Activated CD4-positive, alpha-beta T cell treated with anti-CD3 and anti-CD28 coated beads, Interleukin-2, amount 10 ng/mL, durations not matched to agents 24 days and 14 days (primary cell): Measurements from ENCODE around the gene CDC42BPA. TPM values are rescaled to one million over a fixed set of nuclear protein-coding genes. Genes with fewer than 3 reads are reported as not detected.
"Not testable (repeated sequence)": the region's sequence is repeated elsewhere in the genome, so short reads cannot be mapped to it uniquely, and the experiment has no call there.

Experiments used
- DNase-seq: peaks from one replicate; pipeline ENCODE4 v3.0.0; 2022
- H3K27ac Mint-ChIP-seq: one replicate; pipeline ENCODE4 v1.8.0; 2022; ENCODE audit warnings: mild to moderate bottlenecking, mixed read lengths
- H3K27me3 Mint-ChIP-seq: one replicate; pipeline ENCODE4 v1.8.0; 2022; ENCODE audit warnings: mixed read lengths
- H3K36me3 Mint-ChIP-seq: one replicate; pipeline ENCODE4 v1.8.0; 2022; ENCODE audit warnings: low read depth, mild to moderate bottlenecking, mixed read lengths
- H3K4me1 Mint-ChIP-seq: one replicate; pipeline ENCODE4 v1.8.0; 2021; ENCODE audit warnings: mixed read lengths
- H3K4me3 Mint-ChIP-seq: one replicate; pipeline ENCODE4 v1.8.0; 2022; ENCODE audit warnings: mild to moderate bottlenecking, moderate library complexity, mixed read lengths
- H3K9me3 Mint-ChIP-seq: one replicate; pipeline ENCODE4 v1.8.0; 2021; ENCODE audit warnings: mixed read lengths
- intact Hi-C: fragments of 100-400 bp; cut with micrococcal nuclease; formaldehyde crosslinking; loops from one replicate; pipeline ENCODE4 v1.15.1; 2023
- total RNA-seq: library from RNA; stranded (reverse); gene quantifications from 2 replicates; pipeline ENCODE4 v1.2.3, GENCODE V29; 2022

The CDC42BPA gene
- total RNA-seq, 1 donor from 2014 or later, result 1.2 TPM

- no peak overlapping the region for H3K4me3 Mint-ChIP-seq
These were observed 361.2 kb downstream of the CDC42BPA start for GRCh38 chr1:226956942-226957713.

GRCh38 chr1:226955857-226956256 is 362.4 kb downstream of the CDC42BPA start:
- intact Hi-C loops, H3K4me3 Mint-ChIP-seq, H3K27ac Mint-ChIP-seq, H3K4me1 Mint-ChIP-seq, H3K27me3 Mint-ChIP-seq, DNase-seq: not testable (repeated sequence)
- Mint-ChIP-seq H3K9me3 (peaks cover 13% of the 10 kb centered on the region), H3K36me3 (peaks cover 24% of the 10 kb centered on the region)

More at GRCh38 chr1:226956942-226957713, 361.2 kb downstream of the CDC42BPA start:
- H3K9me3 Mint-ChIP-seq, result peaks cover 13% of the 10 kb centered on the region
- peaks cover 24% of the 10 kb centered on the region for H3K36me3 Mint-ChIP-seq
- intact Hi-C loops, result no loop called here
- peaks cover 4% of the 10 kb centered on the region for H3K4me1 Mint-ChIP-seq
- H3K27ac Mint-ChIP-seq, result no peak overlapping the region
- no peaks in the 10 kb centered on the region for H3K27me3 Mint-ChIP-seq
- DNase-seq, result no peak

GRCh38 chr1:226954777-226955176 is 363.5 kb downstream of the CDC42BPA start:
- Mint-ChIP-seq H3K4me3 (no peak overlapping the region), H3K9me3 (peaks cover 13% of the 10 kb centered on the region), H3K27me3 (no peaks in the 10 kb centered on the region), H3K27ac (no peak overlapping the region), H3K36me3 (peaks cover 23% of the 10 kb centered on the region), H3K4me1 (peaks cover 4% of the 10 kb centered on the region)
- intact Hi-C loops, result no loop called here
- no peak for DNase-seq

GRCh38 chr1:226954337-226954736 is 364.0 kb downstream of the CDC42BPA start:
- H3K27ac Mint-ChIP-seq, result no peak overlapping the region
- H3K36me3 Mint-ChIP-seq, result peaks cover 19% of the 10 kb centered on the region
- H3K27me3 Mint-ChIP-seq, result no peaks in the 10 kb centered on the region
- intact Hi-C loops, result no loop called here
- no peak overlapping the region for H3K4me3 Mint-ChIP-seq
- DNase-seq, result no peak
- H3K9me3 Mint-ChIP-seq, result peaks cover 9% of the 10 kb centered on the region
- H3K4me1 Mint-ChIP-seq, result peaks cover 4% of the 10 kb centered on the region

- Mint-ChIP-seq H3K27me3 (no peaks in the 10 kb centered on the region), H3K4me3 (no peak overlapping the region), H3K36me3 (peaks cover 17% of the 10 kb centered on the region), H3K4me1 (peaks cover 6% of the 10 kb centered on the region), H3K9me3 (peaks cover 8% of the 10 kb centered on the region), H3K27ac (no peak overlapping the region)
- intact Hi-C loops, result no loop called here
- no peak for DNase-seq
These were observed 365.0 kb downstream of the CDC42BPA start for GRCh38 chr1:226953175-226953800.

GRCh38 chr1:226952118-226952441 is 366.2 kb downstream of the CDC42BPA start:
- intact Hi-C loops, result no loop called here
- DNase-seq, result no peak
- H3K27me3 Mint-ChIP-seq, result no peaks in the 10 kb centered on the region
- no peak overlapping the region for H3K4me3 Mint-ChIP-seq
- H3K9me3 Mint-ChIP-seq, result peaks cover 5% of the 10 kb centered on the region
- H3K36me3 Mint-ChIP-seq, result peaks cover 11% of the 10 kb centered on the region
- no peak overlapping the region for H3K27ac Mint-ChIP-seq
- peaks cover 6% of the 10 kb centered on the region for H3K4me1 Mint-ChIP-seq

- Mint-ChIP-seq H3K9me3 (peaks cover 5% of the 10 kb centered on the region), H3K27ac (no peak overlapping the region), H3K4me1 (peaks cover 11% of the 10 kb centered on the region), H3K27me3 (no peaks in the 10 kb centered on the region), H3K4me3 (no peak overlapping the region), H3K36me3 (peaks cover 11% of the 10 kb centered on the region)
- intact Hi-C loops, result no loop called here
- DNase-seq, result peak; percentile 47
These were observed 366.8 kb downstream of the CDC42BPA start for GRCh38 chr1:226951286-226952117.

- no peak overlapping the region for H3K27ac Mint-ChIP-seq
- DNase-seq, result peak; percentile 54
- peaks cover 5% of the 10 kb centered on the region for H3K9me3 Mint-ChIP-seq
- intact Hi-C loops, result no loop called here
- H3K36me3 Mint-ChIP-seq, result peaks cover 10% of the 10 kb centered on the region
- peaks cover 12% of the 10 kb centered on the region for H3K4me1 Mint-ChIP-seq
- no peak overlapping the region for H3K4me3 Mint-ChIP-seq
- no peaks in the 10 kb centered on the region for H3K27me3 Mint-ChIP-seq
These were observed 367.4 kb downstream of the CDC42BPA start for GRCh38 chr1:226950871-226951270.

GRCh38 chr1:226950316-226950715 is 368.0 kb downstream of the CDC42BPA start:
- no peaks in the 10 kb centered on the region for H3K27me3 Mint-ChIP-seq
- H3K9me3 Mint-ChIP-seq, result peaks cover 5% of the 10 kb centered on the region
- H3K4me3 Mint-ChIP-seq, result no peak overlapping the region
- H3K27ac Mint-ChIP-seq, result no peak overlapping the region
- intact Hi-C loops, result no loop called here
- peaks cover 8% of the 10 kb centered on the region for H3K36me3 Mint-ChIP-seq
- DNase-seq, result no peak
- H3K4me1 Mint-ChIP-seq, result peaks cover 12% of the 10 kb centered on the region

GRCh38 chr1:226949401-226949800 is 368.9 kb downstream of the CDC42BPA start:
- Mint-ChIP-seq H3K27ac (no peak overlapping the region), H3K9me3 (no peaks in the 10 kb centered on the region), H3K4me1 (peaks cover 14% of the 10 kb centered on the region), H3K36me3 (no peaks in the 10 kb centered on the region), H3K27me3 (no peaks in the 10 kb centered on the region), H3K4me3 (no peak overlapping the region)
- no peak for DNase-seq
- intact Hi-C loops, result no loop called here

GRCh38 chr1:226948996-226949395 is 369.3 kb downstream of the CDC42BPA start:
- no peaks in the 10 kb centered on the region for H3K36me3 Mint-ChIP-seq
- H3K4me1 Mint-ChIP-seq, result peaks cover 17% of the 10 kb centered on the region
- no peak overlapping the region for H3K27ac Mint-ChIP-seq
- DNase-seq, result no peak
- H3K4me3 Mint-ChIP-seq, result no peak overlapping the region
- H3K27me3 Mint-ChIP-seq, result no peaks in the 10 kb centered on the region
- H3K9me3 Mint-ChIP-seq, result no peaks in the 10 kb centered on the region
- intact Hi-C loops, result no loop called here

- Mint-ChIP-seq H3K9me3 (no peaks in the 10 kb centered on the region), H3K4me1 (peaks cover 20% of the 10 kb centered on the region), H3K4me3 (no peak overlapping the region), H3K36me3 (no peaks in the 10 kb centered on the region), H3K27me3 (no peaks in the 10 kb centered on the region), H3K27ac (no peak overlapping the region)
- intact Hi-C loops, result no loop called here
- DNase-seq, result no peak
These were observed 369.8 kb downstream of the CDC42BPA start for GRCh38 chr1:226948480-226948879.

- no peak overlapping the region for H3K27ac Mint-ChIP-seq
- H3K27me3 Mint-ChIP-seq, result no peaks in the 10 kb centered on the region
- peaks cover 22% of the 10 kb centered on the region for H3K4me1 Mint-ChIP-seq
- intact Hi-C loops, result no loop called here
- DNase-seq, result no peak
- no peak overlapping the region for H3K4me3 Mint-ChIP-seq
- H3K36me3 Mint-ChIP-seq, result no peaks in the 10 kb centered on the region
- H3K9me3 Mint-ChIP-seq, result no peaks in the 10 kb centered on the region
These were observed 370.2 kb downstream of the CDC42BPA start for GRCh38 chr1:226948051-226948450.

GRCh38 chr1:226946841-226947240 is 371.5 kb downstream of the CDC42BPA start:
- no peaks in the 10 kb centered on the region for H3K27me3 Mint-ChIP-seq
- H3K9me3 Mint-ChIP-seq, result no peaks in the 10 kb centered on the region
- peaks cover 2% of the 10 kb centered on the region for H3K36me3 Mint-ChIP-seq
- peaks cover 30% of the 10 kb centered on the region for H3K4me1 Mint-ChIP-seq
- no peak overlapping the region for H3K4me3 Mint-ChIP-seq
- intact Hi-C loops, result no loop called here
- H3K27ac Mint-ChIP-seq, result no peak overlapping the region
- no peak for DNase-seq
